NCI-H1436 (cell line): ENCODE results near the gene DNTT.

Experiments used
- DNase-seq: peaks from one replicate; lab custom pipeline; 2025; lab: John Stamatoyannopoulos, UW

Gene DNTT

GRCh38 chr10:96309628-96310320 is 5.5 kb downstream of the DNTT start:
- DNase-seq, result no peak

- no peak for DNase-seq
These were observed 6.1 kb downstream of the DNTT start for GRCh38 chr10:96310321-96310669.

GRCh38 chr10:96311180-96311715 is 7.0 kb downstream of the DNTT start:
- no peak for DNase-seq

GRCh38 chr10:96313344-96313743 is 9.1 kb downstream of the DNTT start:
- no peak for DNase-seq

DNA sequence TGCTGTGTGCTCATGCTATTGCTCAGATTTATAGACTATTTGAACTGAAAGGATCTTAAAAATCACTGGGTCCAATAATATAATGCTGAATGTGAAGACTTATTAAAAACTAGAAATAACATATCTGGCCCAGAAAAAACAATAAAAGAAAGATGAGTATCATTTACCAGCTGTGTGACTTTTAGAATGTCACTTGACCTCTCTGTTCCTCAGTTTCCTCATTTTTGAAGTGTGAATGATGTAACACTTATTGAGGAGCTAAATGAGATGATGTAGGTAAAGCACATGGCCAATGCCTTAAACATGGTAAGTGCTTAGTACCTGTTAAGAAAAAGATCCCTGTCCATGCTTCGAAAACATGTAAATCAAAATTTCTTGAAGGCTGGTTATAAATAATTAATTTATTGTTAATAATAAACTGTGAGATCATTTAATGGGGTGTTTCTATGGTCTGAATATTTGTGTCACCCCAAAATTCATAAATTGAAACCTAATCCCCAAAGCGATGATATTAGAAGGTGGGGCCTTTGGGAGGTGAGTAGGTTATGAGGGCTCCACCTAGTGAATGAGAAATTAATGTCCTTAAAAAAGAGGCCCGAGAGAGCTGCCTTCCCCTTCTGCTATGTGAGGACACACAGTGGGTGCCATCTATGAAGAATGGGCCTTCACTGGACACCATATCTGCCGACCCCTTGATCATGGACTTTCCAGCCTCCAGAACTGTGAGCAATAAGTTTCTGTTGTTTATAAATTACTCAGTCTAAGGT is 13.0 kb downstream of the DNTT start:
- no peak for DNase-seq

GRCh38 chr10:96319754-96320474 is 15.7 kb downstream of the DNTT start:
- no peak for DNase-seq

DNA sequence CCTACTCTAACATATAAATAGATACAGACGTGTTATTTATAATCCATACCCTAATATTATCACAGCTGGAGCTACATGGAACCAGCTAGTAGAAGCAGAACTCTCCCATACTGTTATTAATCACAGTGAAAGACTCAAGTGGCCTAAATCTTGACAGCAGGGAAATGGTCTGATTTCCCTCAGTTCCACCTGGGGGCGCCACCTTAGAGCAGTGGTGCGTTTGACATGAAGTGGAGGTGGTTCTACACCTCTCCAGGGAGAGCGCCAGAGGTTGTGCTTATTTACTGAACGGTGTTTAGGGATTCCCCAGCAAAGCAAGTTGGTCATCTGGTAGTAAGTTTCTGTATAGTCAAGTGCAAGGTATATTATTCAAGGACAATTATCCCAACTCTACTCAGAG is 17.6 kb downstream of the DNTT start:
- DNase-seq, result no peak

- no peak for DNase-seq
These were observed 18.0 kb downstream of the DNTT start for GRCh38 chr10:96322275-96322674.

- DNase-seq, result no peak
These were observed 20.2 kb downstream of the DNTT start for GRCh38 chr10:96324447-96324846.

DNA sequence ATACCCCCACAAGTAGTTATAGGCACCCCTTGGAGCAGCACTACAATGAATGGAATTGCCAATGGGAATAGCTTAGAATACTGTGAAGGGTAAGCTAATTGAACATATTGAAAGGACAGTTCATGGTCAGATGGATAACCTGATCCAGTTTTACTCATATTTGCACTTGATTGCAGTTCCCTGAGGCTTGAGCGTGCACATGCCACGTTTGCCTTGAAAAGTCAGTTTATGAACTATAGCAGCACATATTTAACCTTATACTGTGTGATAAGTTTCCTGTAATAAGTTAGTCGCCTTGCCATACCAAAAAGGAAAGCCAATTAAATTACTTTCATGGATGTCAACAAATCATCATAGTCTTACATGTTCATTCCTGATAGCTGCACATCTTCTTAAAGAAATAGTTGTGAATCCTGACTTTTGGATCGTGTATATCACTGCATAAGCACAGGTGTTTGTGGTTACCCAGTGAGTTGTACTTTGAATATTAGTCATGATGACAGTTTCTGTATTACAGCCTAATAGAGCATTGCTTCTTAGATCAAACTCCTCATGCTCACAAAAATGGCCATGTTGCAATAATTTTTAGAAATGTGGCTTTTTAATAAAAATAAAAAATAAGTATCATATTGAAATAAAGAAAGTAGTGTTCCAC is 21.6 kb downstream of the DNTT start:
- DNase-seq, result no peak

GRCh38 chr10:96327462-96327861 is 23.2 kb downstream of the DNTT start:
- no peak for DNase-seq

- DNase-seq, result no peak
These were observed 28.9 kb downstream of the DNTT start for GRCh38 chr10:96333101-96333500.

GRCh38 chr10:96334616-96335526 is 30.6 kb downstream of the DNTT start:
- peak; percentile 15 for DNase-seq

DNA sequence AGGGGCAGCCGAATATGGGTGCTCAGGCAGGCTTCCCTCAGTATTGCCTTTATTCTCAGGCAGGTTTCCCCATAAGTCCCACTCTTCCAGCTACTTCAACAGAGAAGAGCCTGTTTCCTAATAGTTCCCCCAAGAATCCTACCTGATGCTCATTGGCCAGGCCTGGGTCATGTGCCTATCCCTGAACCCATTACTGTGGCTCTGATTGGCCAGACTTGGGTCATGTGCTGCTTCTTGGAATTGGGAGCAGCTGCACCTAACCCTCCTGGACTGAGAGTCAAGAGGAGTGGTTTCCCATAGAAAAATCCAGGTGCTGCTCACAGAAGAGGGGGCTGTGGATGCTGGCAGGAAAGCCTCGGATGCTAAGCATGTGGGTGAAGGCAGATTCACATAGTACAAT is 32.9 kb downstream of the DNTT start:
- DNase-seq, result no peak

DNA sequence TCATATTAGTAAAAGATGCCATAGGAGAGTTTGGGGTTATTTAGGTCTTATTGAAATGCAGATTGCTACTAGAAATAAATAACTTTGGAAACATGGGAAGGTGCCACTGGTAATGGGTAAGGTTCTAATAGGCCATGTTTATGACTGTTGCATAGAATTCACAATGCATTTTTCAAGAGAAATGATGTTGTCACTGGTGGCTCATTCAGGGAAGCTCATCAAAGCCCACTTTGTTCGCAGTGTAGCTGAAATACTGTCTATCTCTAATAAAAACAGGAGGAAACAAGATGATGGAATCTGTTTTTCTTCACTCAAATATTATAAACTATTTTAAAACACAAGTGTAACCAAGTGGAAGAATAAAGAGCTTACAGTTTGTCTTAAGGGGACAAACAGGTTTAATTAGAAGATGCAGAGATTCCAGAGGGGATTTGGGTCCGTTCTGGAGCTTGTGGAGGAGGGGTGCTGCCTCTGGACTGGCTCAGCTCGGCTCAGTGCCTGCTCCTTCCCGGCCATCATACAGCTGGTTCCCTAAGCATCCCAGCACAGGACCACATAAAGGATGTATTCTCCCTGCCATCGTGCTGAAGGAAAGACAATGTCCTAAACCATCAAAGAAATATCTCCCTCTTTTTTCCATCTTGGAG is 34.2 kb downstream of the DNTT start:
- DNase-seq, result no peak

GRCh38 chr10:96339383-96339782 is 35.1 kb downstream of the DNTT start:
- no peak for DNase-seq

DNA sequence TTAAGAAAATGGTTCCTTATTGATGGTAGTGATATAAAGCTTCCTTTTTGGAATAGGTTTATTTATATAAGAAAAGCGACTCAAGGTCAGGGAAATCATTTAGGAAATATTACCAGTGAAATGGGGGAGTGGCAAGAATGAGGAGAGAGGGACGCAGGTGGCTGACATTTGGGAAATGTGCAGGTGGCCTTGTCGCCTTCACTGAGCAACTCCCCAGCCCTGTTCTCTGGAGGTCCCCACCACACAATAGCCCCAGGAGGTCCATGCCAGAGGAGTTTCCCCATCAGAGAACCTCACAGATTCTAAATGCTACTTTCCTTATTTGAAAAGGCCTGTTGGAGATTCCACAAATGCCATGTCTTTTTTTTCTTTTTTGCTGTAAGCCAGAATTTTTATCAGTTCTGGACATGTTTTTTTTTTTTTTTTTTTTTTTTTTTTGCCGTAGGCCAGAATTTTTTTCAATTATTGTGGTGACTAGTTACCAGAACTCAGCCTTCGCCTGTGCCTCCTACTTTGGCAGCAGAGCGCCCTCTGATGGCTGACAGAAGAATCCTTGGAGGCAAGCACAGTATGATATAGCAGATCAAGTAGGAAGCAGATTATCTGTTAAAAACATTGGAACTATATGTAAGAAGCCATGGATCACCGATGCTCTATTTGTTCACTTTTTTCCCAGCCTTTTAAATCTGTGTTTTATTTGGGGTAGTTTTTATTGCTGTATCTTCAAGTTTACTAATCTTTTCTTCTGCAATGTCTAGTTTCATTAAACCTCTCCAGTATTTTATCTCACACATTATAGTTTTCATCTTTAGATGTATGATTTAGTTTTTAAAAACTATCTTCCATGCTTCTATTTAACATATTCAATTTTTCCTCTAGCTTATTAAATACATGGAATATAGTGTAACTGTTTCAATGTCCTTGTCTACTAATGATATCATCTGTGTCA is 36.0 kb downstream of the DNTT start:
- DNase-seq, result peak; percentile 19

DNA sequence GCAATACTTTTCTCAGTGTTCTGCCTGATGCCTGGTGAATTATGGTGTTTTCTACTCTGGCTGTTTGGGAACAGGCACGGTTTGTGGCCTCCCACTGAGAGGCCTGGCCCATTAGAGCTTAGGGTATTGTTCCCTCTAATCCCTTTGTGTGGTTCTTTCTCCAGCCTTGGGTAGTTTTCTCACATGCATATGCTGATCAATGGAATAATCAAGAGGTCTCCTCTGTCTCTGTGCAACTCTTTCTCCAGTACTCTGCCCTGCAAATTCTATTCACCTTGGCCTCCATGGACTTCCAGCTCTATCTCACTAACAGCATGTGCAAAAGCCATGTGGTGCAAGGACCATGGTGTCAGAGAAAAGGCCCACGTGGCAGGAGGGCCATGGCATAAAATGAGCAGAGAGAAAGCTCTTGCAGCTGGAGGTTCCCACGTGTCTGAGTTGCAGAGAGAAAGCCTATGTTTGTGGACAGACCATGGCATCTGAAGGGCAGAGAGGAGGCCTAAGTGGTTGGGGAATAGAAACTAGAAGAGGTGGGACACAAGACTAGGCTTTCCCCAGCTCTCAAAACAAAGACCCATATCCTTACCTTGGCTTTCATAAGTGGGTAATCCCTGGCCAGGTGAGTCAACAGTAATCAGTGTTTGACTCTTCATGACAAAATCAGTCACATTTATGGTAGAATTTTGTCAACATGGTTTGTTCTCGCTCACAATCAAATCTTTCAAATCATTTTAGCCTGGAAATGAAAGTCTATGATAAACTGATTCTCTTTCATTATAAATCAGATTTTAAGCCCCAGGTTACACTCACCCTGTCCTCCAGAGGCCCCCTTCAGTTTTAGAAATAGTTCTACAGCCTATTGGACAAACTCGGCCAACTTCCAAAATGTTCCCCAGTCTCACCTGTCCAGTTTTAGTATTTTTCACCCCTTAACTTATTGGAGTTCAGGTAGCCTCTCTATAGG is 37.3 kb downstream of the DNTT start:
- DNase-seq, result no peak
